ENCODE measurements around the gene CD101.

Gene CD101

GRCh38 chr1:117059678-117060440 is 58.3 kb downstream of the CD101 start, which contains the start of gene TTF2:
Gene TTF2 (plus strand): TSS chr1:117060326. CDS start chr1:117060347, 21 bp downstream.
- TF ChIP-seq CTCF (IDR thresholded peaks at IDR 0.05; ENCODE audit: insufficient read depth, low read depth, low read length, missing control alignments): peak; percentile 25

GRCh38 chr1:117060441-117061317 is 59.1 kb downstream of the CD101 start:
- peak; percentile 77 for DNase-seq (ENCODE audit: low read depth)
- H3K4me3 ChIP-seq (ENCODE audit: low read length): peak overlapping the region; percentile 84
- no peak for TF ChIP-seq CTCF (IDR thresholded peaks at IDR 0.05; ENCODE audit: insufficient read depth, low read depth, low read length, missing control alignments)

More at GRCh38 chr1:117059678-117060440, 58.3 kb downstream of the CD101 start, which contains the start of gene TTF2:
- peak within 1 kb of the TSS; percentile 84 for H3K4me3 ChIP-seq (ENCODE audit: low read length)
- peak; percentile 99 for DNase-seq (ENCODE audit: low read depth)

- no peak overlapping the region for H3K4me3 ChIP-seq (ENCODE audit: low read length)
- peak; percentile 77 for DNase-seq (ENCODE audit: low read depth)
- no peak for TF ChIP-seq CTCF (IDR thresholded peaks at IDR 0.05; ENCODE audit: insufficient read depth, low read depth, low read length, missing control alignments)
Measured at GRCh38 chr1:117061986-117062415, 60.4 kb downstream of the CD101 start.

- no peak for TF ChIP-seq CTCF (IDR thresholded peaks at IDR 0.05; ENCODE audit: insufficient read depth, low read depth, low read length, missing control alignments)
- DNase-seq (ENCODE audit: low read depth): no peak
- no peak overlapping the region for H3K4me3 ChIP-seq (ENCODE audit: low read length)
Measured at GRCh38 chr1:117066367-117066766, 64.8 kb downstream of the CD101 start.

- peak; percentile 89 for TF ChIP-seq CTCF (IDR thresholded peaks at IDR 0.05; ENCODE audit: insufficient read depth, low read depth, low read length, missing control alignments)
- DNase-seq (ENCODE audit: low read depth): peak; percentile 66
- H3K4me3 ChIP-seq (ENCODE audit: low read length): no peak overlapping the region
Measured at GRCh38 chr1:117067533-117068370, 66.2 kb downstream of the CD101 start.

- DNase-seq (ENCODE audit: low read depth): no peak
Measured at GRCh38 chr1:117068580-117068979, 67.0 kb downstream of the CD101 start.

More at GRCh38 chr1:117068580-117068979, 67.0 kb downstream of the CD101 start:
- H3K4me3 ChIP-seq (ENCODE audit: low read length): no peak overlapping the region
- TF ChIP-seq CTCF (IDR thresholded peaks at IDR 0.05; ENCODE audit: insufficient read depth, low read depth, low read length, missing control alignments): no peak
